ENCODE measurements around the gene HTATIP2. TPM values are rescaled to one million over a fixed set of nuclear protein-coding genes. Genes with fewer than 3 reads are reported as not detected.
A peak's percentile ranks its signal among the peaks of the same experiment; 100 is the strongest.

The HTATIP2 gene
- total and polyA plus RNA-seq, 9 of the 15 experiments (the other 6 are each of a cell fraction or from before 2014, with no cell fraction given) = 48.3 to 90.9 (median 64.4) TPM

- TF ChIP-seq NR2C1 (IDR thresholded peaks at IDR 0.05) (no peak), NR2C1 (tag; IDR thresholded peaks at IDR 0.05) (no peak), SIN3A (IDR thresholded peaks at IDR 0.05; ENCODE audit: borderline replicate concordance in 2 of 2, control insufficient read depth in 1 of 2, low read depth in 2 of 2, low read length in 2 of 2) (no peak), RBM34 (IDR thresholded peaks at IDR 0.05; ENCODE audit: borderline replicate concordance, insufficient read depth, low read length) (no peak), ZC3H11A (IDR thresholded peaks at IDR 0.05; ENCODE audit: low read depth, low read length) (no peak), ZSCAN32 (CRISPR knock-in tag; IDR thresholded peaks at IDR 0.05) (no peak)
Measured at GRCh38 chr11:20353829-20354434, 9.6 kb upstream of the HTATIP2 start (continued).

GRCh38 chr11:20355221-20356219 lies 8.0 kb upstream of the HTATIP2 start:
- WGBS (ENCODE audit: insufficient coverage, low coverage, missing lambda C conversion rate) = 24% methylated on average over 11 of the region's 12 CpGs
- ATAC-seq (peak; percentile 89), FAIRE-seq (peak; percentile 73), DNase-seq (ENCODE audit: extremely low read depth in 1 of 4, low spot score in 3 of 4) (peak; percentile 45 to 72 (median 58))
- Histone ChIP-seq H3K27me3 (ENCODE audit: control insufficient read depth in 2 of 2, insufficient read depth in 2 of 2, low read length in 2 of 2) (no peaks in the 10 kb centered on the region), H3K4me1 (replicated peaks in 1 of 2; ENCODE audit: control insufficient read depth in 2 of 2, insufficient read depth in 2 of 2, low read length in 2 of 2) (peaks cover 0 to 28% of the 10 kb centered on the region in 2 experiments; a peak in 4 of 5 replicates), H3K4me3 (no peak overlapping the region), H4K20me1 (replicated peaks; ENCODE audit: control insufficient read depth, insufficient read depth, low read length) (no peaks in the 10 kb centered on the region), H3K4me2 (ENCODE audit: insufficient read depth, low read length) (no peak overlapping the region), H3K9me3 (replicated peaks; ENCODE audit: control insufficient read depth, insufficient read depth, low read depth, low read length) (no peaks in the 10 kb centered on the region), H3K9ac (ENCODE audit: insufficient read depth in 1 of 2, low read depth in 2 of 2, low read length in 2 of 2) (no peak overlapping the region), H3K9me1 (ENCODE audit: control insufficient read depth, insufficient read depth, low read length) (no peaks in the 10 kb centered on the region), H3K36me3 (ENCODE audit: control insufficient read depth, insufficient read depth, low read length) (no peaks in the 10 kb centered on the region), H3K79me2 (ENCODE audit: control insufficient read depth, insufficient read depth, low read length) (no peaks in the 10 kb centered on the region), H2AFZ (ENCODE audit: low read depth, low read length) (no peak overlapping the region), H3K27ac (ENCODE audit: extremely low read depth, low read depth, low read length) (no peak overlapping the region)
- CTCF ChIA-PET (ENCODE audit: low intra/inter-chr PET ratio) = interaction anchor here (1.0 to 1.8 kb wide), 2 partner anchors 223 to 404 kb away, joined by 3 to 5 read pairs; no protein-coding TSS in a partner anchor
- no TSS peak for BruUV-seq (replicated peaks)
- POLR2A ChIA-PET = interaction anchor here (1.7 kb wide), 1 partner anchor 227 kb away, joined by 4 read pairs; no protein-coding TSS in a partner anchor
- in situ Hi-C loops (cut with MboI) (loop anchor here (10.0 kb wide), 1 partner anchor 411 kb away; no protein-coding TSS in a partner anchor), intact Hi-C loops (cut with micrococcal nuclease) (loop anchor here (2.0 to 5.0 kb wide), 3 partner anchors 111 to 418 kb away; no protein-coding TSS in a partner anchor)
- TF ChIP-seq CBFA2T2 (conservative IDR thresholded peaks at IDR 0.05) (no peak), ZNF518B (CRISPR knock-in tag; IDR thresholded peaks at IDR 0.05) (no peak)

Measured in K562 (cell line).